ENCODE measurements around the gene IZUMO1. TPM values are rescaled to one million over a fixed set of nuclear protein-coding genes. Genes with fewer than 3 reads are reported as not detected.

IZUMO1 gene
- total and polyA plus RNA-seq, 2 donors (not counting 3 experiments of a cell fraction or from before 2014, with no cell fraction given): 0.18 to 1.2 TPM

DNA sequence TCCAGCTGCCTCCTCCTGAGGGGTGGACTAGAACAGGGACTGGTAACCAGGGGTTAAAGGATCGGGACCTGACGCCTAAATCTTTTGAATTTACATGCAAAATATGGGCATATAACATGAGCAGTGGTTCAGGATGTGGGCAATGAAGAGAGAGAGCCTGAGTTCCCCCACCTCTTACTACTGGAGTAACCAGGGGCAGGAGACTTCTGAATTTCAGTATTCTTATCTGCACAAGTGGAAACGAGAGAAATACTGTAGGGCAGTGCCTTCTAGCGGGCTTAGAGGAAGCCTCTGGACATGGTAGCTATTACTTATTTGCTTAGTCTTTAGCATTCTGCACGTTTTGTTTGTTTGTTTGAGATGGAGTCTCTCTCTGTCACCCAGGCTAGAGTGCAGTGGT, 37.8 kb upstream of the IZUMO1 start:
- Histone ChIP-seq H3K79me2 (ENCODE audit: control insufficient read depth, insufficient read depth, low read length) (no peaks in the 10 kb centered on the region), H2AFZ (ENCODE audit: low read depth, low read length) (no peak overlapping the region), H3K4me1 (ENCODE audit: control insufficient read depth, extremely low read depth, insufficient read depth, low read length) (peaks cover 9% of the 10 kb centered on the region), H3K27ac (ENCODE audit: insufficient read depth, low read depth, low read length) (no peak overlapping the region), H3K9ac (replicated peaks; ENCODE audit: extremely low read depth, insufficient read depth, low read length) (no peak overlapping the region), H3K27me3 (ENCODE audit: control insufficient read depth in 2 of 2, insufficient read depth in 2 of 2, low read length in 2 of 2) (no peaks in the 10 kb centered on the region), H3K4me2 (ENCODE audit: insufficient read depth, low read length) (no peak overlapping the region), H4K20me1 (replicated peaks; ENCODE audit: control insufficient read depth, extremely low read depth, insufficient read depth, low read length) (no peaks in the 10 kb centered on the region), H3K9me1 (replicated peaks; ENCODE audit: control insufficient read depth, extremely low read depth, insufficient read depth, low read length) (no peaks in the 10 kb centered on the region), H3K4me3 (replicated peaks in 1 of 3; ENCODE audit: insufficient read depth in 1 of 3, low read depth in 1 of 3, low read length in 3 of 3) (no peak overlapping the region), H3K9me3 (replicated peaks; ENCODE audit: control insufficient read depth, insufficient read depth, low read length) (no peaks in the 10 kb centered on the region), H3K36me3 (ENCODE audit: control insufficient read depth in 2 of 2, extremely low read depth in 1 of 2, insufficient read depth in 2 of 2, low read length in 2 of 2) (no peaks in the 10 kb centered on the region)
- dilution Hi-C loops (cut with MboI; ENCODE audit: extremely low pct_ligation_motif_present, low sequenced_read_pairs) (no loop called here), intact Hi-C loops (cut with micrococcal nuclease) (no loop called here)
- FAIRE-seq (no peak), DNase-seq (ENCODE audit: low read depth, low spot score) (peak; percentile 21)
- POLR2A ChIA-PET: no interaction called here
- no TSS peak for BruUV-seq (replicated peaks)
- TF ChIP-seq FOS (IDR thresholded peaks at IDR 0.05; ENCODE audit: borderline replicate concordance, insufficient read depth, low read length): no peak
- TF ChIP-seq, protein P1, sequence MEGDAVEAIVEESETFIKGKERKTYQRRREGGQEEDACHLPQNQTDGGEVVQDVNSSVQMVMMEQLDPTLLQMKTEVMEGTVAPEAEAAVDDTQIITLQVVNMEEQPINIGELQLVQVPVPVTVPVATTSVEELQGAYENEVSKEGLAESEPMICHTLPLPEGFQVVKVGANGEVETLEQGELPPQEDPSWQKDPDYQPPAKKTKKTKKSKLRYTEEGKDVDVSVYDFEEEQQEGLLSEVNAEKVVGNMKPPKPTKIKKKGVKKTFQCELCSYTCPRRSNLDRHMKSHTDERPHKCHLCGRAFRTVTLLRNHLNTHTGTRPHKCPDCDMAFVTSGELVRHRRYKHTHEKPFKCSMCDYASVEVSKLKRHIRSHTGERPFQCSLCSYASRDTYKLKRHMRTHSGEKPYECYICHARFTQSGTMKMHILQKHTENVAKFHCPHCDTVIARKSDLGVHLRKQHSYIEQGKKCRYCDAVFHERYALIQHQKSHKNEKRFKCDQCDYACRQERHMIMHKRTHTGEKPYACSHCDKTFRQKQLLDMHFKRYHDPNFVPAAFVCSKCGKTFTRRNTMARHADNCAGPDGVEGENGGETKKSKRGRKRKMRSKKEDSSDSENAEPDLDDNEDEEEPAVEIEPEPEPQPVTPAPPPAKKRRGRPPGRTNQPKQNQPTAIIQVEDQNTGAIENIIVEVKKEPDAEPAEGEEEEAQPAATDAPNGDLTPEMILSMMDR (IDR thresholded peaks at IDR 0.05; ENCODE audit: extremely low read depth in 1 of 2, insufficient read depth in 1 of 2, low read depth in 1 of 2, low read length in 2 of 2): peak in 1 of 2 donors; percentile 18
- CTCF ChIA-PET: interaction anchor here (0.7 to 5.3 kb wide), 11 partner anchors 9 to 186 kb away, joined by 3 to 26 read pairs (median 10); partner anchors contain the start of genes CA11, HSD17B14 and IZUMO1

DNA sequence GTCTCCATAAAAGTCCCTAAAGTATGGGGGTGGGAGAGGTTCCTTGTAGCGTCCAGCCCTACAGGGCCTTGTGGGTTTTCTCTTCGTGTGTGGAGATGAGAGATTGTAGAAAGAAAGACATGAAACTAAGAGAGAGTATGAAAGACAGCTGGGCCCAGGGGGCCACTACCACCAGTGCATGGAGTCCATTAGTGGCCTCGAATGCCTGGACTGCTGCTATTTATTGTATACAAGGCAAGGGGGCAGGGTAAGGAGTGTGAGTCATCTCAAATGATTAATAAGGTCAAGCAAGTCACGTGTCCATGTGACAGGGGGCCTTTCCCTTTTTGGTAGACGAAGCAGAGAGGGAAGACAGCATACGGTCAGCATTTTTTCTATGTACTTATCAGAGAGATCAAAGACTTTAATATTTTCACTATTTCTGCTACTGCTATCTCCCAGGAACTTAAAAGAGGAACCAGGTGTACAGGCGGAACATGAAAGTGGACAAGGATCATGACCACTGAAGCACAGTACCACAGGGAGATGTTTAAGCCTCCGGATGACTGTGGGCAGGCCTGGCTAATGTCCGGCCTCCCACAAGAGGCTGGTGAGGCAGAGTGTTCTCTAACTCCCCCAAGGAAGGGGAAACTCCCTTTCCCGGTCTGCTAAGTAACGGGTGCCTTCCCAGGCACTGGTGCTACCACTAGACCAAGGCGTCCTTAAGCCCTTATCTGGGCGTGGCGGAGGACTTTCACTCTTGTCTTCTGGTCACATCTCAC, 34.1 kb upstream of the IZUMO1 start:
- ChIA-PET POLR2A (no interaction called here), CTCF (interaction anchor here (2.6 to 5.3 kb wide), 3 partner anchors 15 to 190 kb away, joined by 8 to 25 read pairs (median 9); no protein-coding TSS in a partner anchor)
- FAIRE-seq (peak; percentile 79), DNase-seq (ENCODE audit: low read depth, low spot score) (peak; percentile 43)
- peak overlapping the region; percentile 90 for H2AFZ ChIP-seq (ENCODE audit: low read depth, low read length)
- no peaks in the 10 kb centered on the region for H4K20me1 ChIP-seq (replicated peaks; ENCODE audit: control insufficient read depth, extremely low read depth, insufficient read depth, low read length)
- TF ChIP-seq, protein P1 (IDR thresholded peaks at IDR 0.05; ENCODE audit: extremely low read depth in 1 of 2, insufficient read depth in 1 of 2, low read depth in 1 of 2, low read length in 2 of 2): no peak
- TF ChIP-seq, protein P2, sequence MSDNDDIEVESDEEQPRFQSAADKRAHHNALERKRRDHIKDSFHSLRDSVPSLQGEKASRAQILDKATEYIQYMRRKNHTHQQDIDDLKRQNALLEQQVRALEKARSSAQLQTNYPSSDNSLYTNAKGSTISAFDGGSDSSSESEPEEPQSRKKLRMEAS (IDR thresholded peaks at IDR 0.05; ENCODE audit: insufficient read depth, insufficient read length): peak; percentile 54
- TF ChIP-seq EZH2 (IDR thresholded peaks at IDR 0.05; ENCODE audit: borderline replicate concordance, low read depth, low read length, severe bottlenecking): no peak
- TF ChIP-seq GATA2 (IDR thresholded peaks at IDR 0.05; ENCODE audit: insufficient read depth, insufficient read length, low read depth, low read length): no peak
- TF ChIP-seq FOS (IDR thresholded peaks at IDR 0.05; ENCODE audit: borderline replicate concordance, insufficient read depth, low read length): peak; percentile 72
- no peak for TF ChIP-seq MYC (IDR thresholded peaks at IDR 0.05; ENCODE audit: low read depth, low read length)
- peak; percentile 73 for TF ChIP-seq JUN (IDR thresholded peaks at IDR 0.05; ENCODE audit: borderline replicate concordance, insufficient read depth, insufficient read length, low read depth)
- intact Hi-C loops (cut with micrococcal nuclease) (loop anchor here (2.0 kb wide), 1 partner anchor 40 kb away; the partner anchor contains the start of gene RASIP1), dilution Hi-C loops (cut with MboI; ENCODE audit: extremely low pct_ligation_motif_present, low sequenced_read_pairs) (no loop called here)
- peaks cover 9% of the 10 kb centered on the region for H3K4me1 ChIP-seq (ENCODE audit: control insufficient read depth, extremely low read depth, insufficient read depth, low read length)
- no peaks in the 10 kb centered on the region for H3K36me3 ChIP-seq (ENCODE audit: control insufficient read depth in 2 of 2, extremely low read depth in 1 of 2, insufficient read depth in 2 of 2, low read length in 2 of 2)
- H3K9me3 ChIP-seq (replicated peaks; ENCODE audit: control insufficient read depth, insufficient read depth, low read length): no peaks in the 10 kb centered on the region
- H3K4me2 ChIP-seq (ENCODE audit: insufficient read depth, low read length): no peak overlapping the region
- no peaks in the 10 kb centered on the region for H3K27me3 ChIP-seq (ENCODE audit: control insufficient read depth in 2 of 2, insufficient read depth in 2 of 2, low read length in 2 of 2)
- H3K4me3 ChIP-seq (replicated peaks in 1 of 3; ENCODE audit: insufficient read depth in 1 of 3, low read depth in 1 of 3, low read length in 3 of 3): no peak overlapping the region
- TSS peak; percentile 27 for BruUV-seq (replicated peaks)
- H3K9me1 ChIP-seq (replicated peaks; ENCODE audit: control insufficient read depth, extremely low read depth, insufficient read depth, low read length): no peaks in the 10 kb centered on the region
- H3K27ac ChIP-seq (ENCODE audit: insufficient read depth, low read depth, low read length): peak overlapping the region; percentile 53
- H3K79me2 ChIP-seq (ENCODE audit: control insufficient read depth, insufficient read depth, low read length): no peaks in the 10 kb centered on the region
- H3K9ac ChIP-seq (replicated peaks; ENCODE audit: extremely low read depth, insufficient read depth, low read length): no peak overlapping the region

Measured in endothelial cell of umbilical vein (primary cell).